H1 (cell line): Measurements from ENCODE around the gene LRRC9. TPM values are rescaled to one million over a fixed set of nuclear protein-coding genes. Genes with fewer than 3 reads are reported as not detected.

Source experiments
- CTCF ChIA-PET: fragments of 300-600 bp; sonication (Branson Sonifier 250); formaldehyde crosslinking; loops from one replicate; lab custom pipeline; 2021; ENCODE audit not compliant: partially characterized antibody; lab: Charles Lee
- POLR2A ChIA-PET: fragments of 300-600 bp; sonication (Branson Sonifier 250); formaldehyde crosslinking; loops from one replicate; lab custom pipeline; 2021; ENCODE audit warnings: inconsistent platforms; ENCODE audit not compliant: partially characterized antibody; lab: Charles Lee
- DNase-seq, 2 experiments: peaks; one replicate each; pipeline versions ENCODE4 v3.0.0 to v3.0.0-alpha.2; 2010 to 2022; ENCODE audit warnings: low spot score in 2 of 2, low read depth in 1 of 2, mixed read lengths in 1 of 2
- FAIRE-seq: peaks from 2 replicates; lab custom pipeline; 2011; peaks lifted over from hg19 to GRCh38; lab: Jason Lieb, UNC
- H2AFZ ChIP-seq: 2 replicates; pipeline ENCODE4 v1.8.1; 2012; ENCODE audit warnings: low read length, inconsistent platforms
- H2AK5ac ChIP-seq: 2 replicates; pipeline ENCODE4 v1.6.1; 2013; ENCODE audit warnings: low read depth, low read length
- H2BK120ac ChIP-seq: replicated peaks from 2 replicates; pipeline ENCODE3; 2013; ENCODE audit warnings: low read depth, low read length, inconsistent platforms
- H2BK12ac ChIP-seq: 2 replicates; pipeline ENCODE4 v1.6.1; 2013; ENCODE audit warnings: low read depth, low read length
- H2BK15ac ChIP-seq: 2 replicates; pipeline ENCODE4 v1.6.1; 2013; ENCODE audit warnings: low read length
- H2BK20ac ChIP-seq: 2 replicates; pipeline ENCODE4 v1.6.1; 2013; ENCODE audit warnings: low read length
- H2BK5ac ChIP-seq: 2 replicates; pipeline ENCODE4 v1.6.1; 2013; ENCODE audit warnings: low read depth, low read length
- H3K14ac ChIP-seq: 2 replicates; pipeline ENCODE4 v1.6.1; 2013; ENCODE audit warnings: inconsistent platforms; ENCODE audit not compliant: insufficient read length
- H3K18ac ChIP-seq: 2 replicates; pipeline ENCODE4 v1.6.1; 2013; ENCODE audit warnings: low read length; ENCODE audit errors: extremely low read depth
- H3K23ac ChIP-seq: 2 replicates; pipeline ENCODE4 v1.6.1; 2013; ENCODE audit warnings: inconsistent platforms; ENCODE audit not compliant: insufficient read length
- H3K23me2 ChIP-seq: 2 replicates; pipeline ENCODE4 v1.6.1; 2013; ENCODE audit warnings: low read depth, low read length
- H3K27ac ChIP-seq: 2 replicates; pipeline ENCODE4 v1.6.1; 2011; ENCODE audit warnings: low read depth, low read length, inconsistent platforms
- H3K27me3 ChIP-seq, 4 experiments: replicated peaks in 1 of 4; 1 replicate in 1 of 4; 2 replicates in 3 of 4; pipeline versions ENCODE4 v1.6.1 to v1.8.1; 2011 to 2013; ENCODE audit warnings: low read length in 3 of 4, mild to moderate bottlenecking in 3 of 4, inconsistent platforms in 2 of 4, mixed read lengths in 2 of 4, moderate library complexity in 1 of 4; ENCODE audit not compliant: control insufficient read depth in 3 of 4, insufficient read depth in 3 of 4; ENCODE audit errors: extremely low read depth in 1 of 4
- H3K36me3 ChIP-seq, 4 experiments: 2 replicates each; pipeline versions ENCODE4 v1.6.1 to v1.8.1; 2011 to 2013; ENCODE audit warnings: mild to moderate bottlenecking in 4 of 4, low read length in 3 of 4, moderate library complexity in 2 of 4, control low read depth in 1 of 4, inconsistent platforms in 1 of 4; ENCODE audit not compliant: insufficient read depth in 4 of 4, control insufficient read depth in 2 of 4
- H3K4ac ChIP-seq: replicated peaks from 2 replicates; pipeline ENCODE3; 2013; ENCODE audit warnings: low read length, low read depth, mixed read lengths, inconsistent platforms; ENCODE audit not compliant: insufficient read length
- H3K4me1 ChIP-seq, 4 experiments: replicated peaks in 1 of 4; 1 replicate in 1 of 4; 2 replicates in 3 of 4; pipeline versions ENCODE4 v1.6.1 to v1.8.1; 2011 to 2013; ENCODE audit warnings: low read length in 3 of 4, inconsistent platforms in 2 of 4, mixed read lengths in 1 of 4; ENCODE audit not compliant: insufficient read depth in 4 of 4, control insufficient read depth in 3 of 4
- H3K4me2 ChIP-seq, 2 experiments: 2 replicates each; pipeline versions ENCODE4 v1.6.1 to v1.8.1; 2011 to 2013; ENCODE audit warnings: low read depth in 2 of 2, low read length in 2 of 2, control low read depth in 1 of 2, inconsistent platforms in 1 of 2, mild to moderate bottlenecking in 1 of 2; ENCODE audit not compliant: insufficient read depth in 1 of 2
- H3K4me3 ChIP-seq, 4 experiments: fragments of 200-600, 300-600 bp in 1 of 4; sonication (generic), shearing (Covaris generic), sonication (Bioruptor Twin) in 1 of 4; 2 replicates each; pipeline versions ENCODE4 v1.5.1 to v1.8.1; 2011 to 2016; ENCODE audit warnings: low read length in 4 of 4, low read depth in 3 of 4, control low read depth in 2 of 4, inconsistent platforms in 2 of 4, mild to moderate bottlenecking in 2 of 4, mixed read lengths in 1 of 4, moderate library complexity in 1 of 4; ENCODE audit not compliant: insufficient read depth in 2 of 4; ENCODE audit errors: extremely low read depth in 1 of 4
- H3K56ac ChIP-seq: replicated peaks from 2 replicates; pipeline ENCODE3; 2013; ENCODE audit warnings: low read depth, mild to moderate bottlenecking, mixed read lengths, low read length, inconsistent platforms; ENCODE audit not compliant: insufficient read length
- H3K79me1 ChIP-seq: 2 replicates; pipeline ENCODE4 v1.6.1; 2013; ENCODE audit warnings: low read depth, low read length, control low read depth
- H3K79me2 ChIP-seq, 2 experiments: 2 replicates each; pipeline versions ENCODE4 v1.6.1 to v1.8.1; 2012 to 2013; ENCODE audit warnings: low read length in 2 of 2, mild to moderate bottlenecking in 2 of 2, inconsistent platforms in 1 of 2; ENCODE audit not compliant: insufficient read depth in 2 of 2, control insufficient read depth in 1 of 2
- H3K9ac ChIP-seq, 4 experiments: replicated peaks in 1 of 4; 1 replicate in 1 of 4; 2 replicates in 3 of 4; pipeline versions ENCODE4 v1.6.1 to v1.8.1; 2011 to 2013; ENCODE audit warnings: low read depth in 3 of 4, low read length in 3 of 4, control low read depth in 2 of 4, mild to moderate bottlenecking in 2 of 4, moderate library complexity in 2 of 4, inconsistent platforms in 1 of 4; ENCODE audit errors: extremely low read depth in 1 of 4
- H3K9me3 ChIP-seq, 2 experiments: 2 replicates each; pipeline versions ENCODE4 v1.6.1 to v1.8.1; 2012 to 2013; ENCODE audit warnings: mild to moderate bottlenecking in 2 of 2, moderate library complexity in 2 of 2, control low read depth in 1 of 2, inconsistent platforms in 1 of 2, low read depth in 1 of 2, low read length in 1 of 2, mixed read lengths in 1 of 2; ENCODE audit not compliant: insufficient read depth in 2 of 2
- H4K20me1 ChIP-seq, 2 experiments: replicated peaks in 1 of 2; 2 replicates each; pipeline versions ENCODE3 to v1.8.1; 2011 to 2013; ENCODE audit warnings: inconsistent platforms in 2 of 2, low read length in 2 of 2, mild to moderate bottlenecking in 1 of 2; ENCODE audit not compliant: insufficient read depth in 2 of 2, control insufficient read depth in 1 of 2
- H4K5ac ChIP-seq: 2 replicates; pipeline ENCODE4 v1.6.1; 2013; ENCODE audit warnings: low read length, low read depth, mixed read lengths, inconsistent platforms; ENCODE audit not compliant: insufficient read length
- H4K8ac ChIP-seq: 2 replicates; pipeline ENCODE4 v1.8.0; 2013; ENCODE audit warnings: mild to moderate bottlenecking, moderate library complexity, low read length, inconsistent platforms; ENCODE audit not compliant: insufficient read depth; ENCODE audit errors: extremely low read depth
- H4K91ac ChIP-seq: replicated peaks from 2 replicates; pipeline ENCODE3; 2013; ENCODE audit warnings: low read length, mixed read lengths, inconsistent platforms; ENCODE audit not compliant: insufficient read length
- CBX8 ChIP-seq: fragments of 300-800, 300-1000 bp; sonication (generic); IDR thresholded peaks from 2 replicates; pipeline ENCODE4 v1.7.1; 2016; ENCODE audit warnings: low read depth, low read length, borderline replicate concordance
- CREB1 ChIP-seq: IDR thresholded peaks from 2 replicates; pipeline ENCODE4 v1.6.1; 2012; ENCODE audit warnings: inconsistent platforms
- EGR1 ChIP-seq: IDR thresholded peaks from 2 replicates; pipeline ENCODE4 v1.6.1; 2011; ENCODE audit warnings: low read depth, low read length, borderline replicate concordance
- HDAC6 ChIP-seq: IDR thresholded peaks from one replicate; pipeline ENCODE4 v1.7.1; 2012; ENCODE audit warnings: low read depth, mild to moderate bottlenecking, inconsistent platforms, low read length, moderate library complexity
- JUN ChIP-seq: IDR thresholded peaks from 2 replicates; pipeline ENCODE4 v1.6.1; 2011; ENCODE audit warnings: low read depth, mild to moderate bottlenecking, improper control_type of control experiment, low read length
- KDM4A ChIP-seq: IDR thresholded peaks from one replicate; pipeline ENCODE4 v1.7.1; 2012; ENCODE audit warnings: low read depth, mild to moderate bottlenecking, moderate library complexity, low read length, inconsistent platforms; ENCODE audit not compliant: severe bottlenecking
- MAFK ChIP-seq: IDR thresholded peaks from 2 replicates; pipeline ENCODE4 v1.6.1; 2012; ENCODE audit warnings: low read depth, mild to moderate bottlenecking, improper control_type of control experiment, low read length
- POU5F1 ChIP-seq: IDR thresholded peaks from 2 replicates; pipeline ENCODE4 v1.6.1; 2011; ENCODE audit warnings: low read depth, mild to moderate bottlenecking, low read length, moderate library complexity
- RFX5 ChIP-seq: IDR thresholded peaks from 2 replicates; pipeline ENCODE4 v1.6.1; 2011; ENCODE audit warnings: low read depth, low read length, improper control_type of control experiment, borderline replicate concordance
- RXRA ChIP-seq: IDR thresholded peaks from 2 replicates; pipeline ENCODE4 v1.6.1; 2011; ENCODE audit warnings: low read depth, mild to moderate bottlenecking, low read length, moderate library complexity; ENCODE audit not compliant: insufficient read depth
- SAP30 ChIP-seq: fragments of 300-600 bp; sonication (generic); IDR thresholded peaks from 2 replicates; pipeline ENCODE4 v1.7.1; 2012; ENCODE audit warnings: low read length, moderate library complexity, mild to moderate bottlenecking, inconsistent platforms; ENCODE audit not compliant: insufficient read depth, insufficient replicate concordance
- SIN3A ChIP-seq, 2 experiments: IDR thresholded peaks in 1 of 2; conservative IDR thresholded peaks in 1 of 2; 2 replicates each; pipeline ENCODE4 v1.6.1; 2011 to 2012; ENCODE audit warnings: low read length in 2 of 2, improper control_type of control experiment in 1 of 2, low read depth in 1 of 2, mild to moderate bottlenecking in 1 of 2
- SP1 ChIP-seq: IDR thresholded peaks from 2 replicates; pipeline ENCODE4 v1.6.1; 2011; ENCODE audit warnings: low read depth, low read length
- SP4 ChIP-seq: IDR thresholded peaks from 2 replicates; pipeline ENCODE4 v1.6.1; 2012; ENCODE audit warnings: low read length, inconsistent platforms
- TEAD4 ChIP-seq: IDR thresholded peaks from 2 replicates; pipeline ENCODE4 v1.6.1; 2012; ENCODE audit warnings: low read depth, low read length, inconsistent platforms, mixed read lengths
- WGBS, 2 experiments: shearing (Covaris generic) in 1 of 2; methylation state at CpG; one replicate each; pipeline versions ENCODE4 v1.1.6 to v1.1.7; 2013 to 2015; ENCODE audit warnings: low lambda C conversion rate in 2 of 2, mixed read lengths in 2 of 2, inconsistent platforms in 1 of 2, low coverage in 1 of 2, missing lambda C conversion rate in 1 of 2; ENCODE audit not compliant: insufficient replicate concordance in 2 of 2, insufficient coverage in 1 of 2, insufficient read length in 1 of 2; ENCODE audit errors: extremely low coverage in 1 of 2, missing lambda C conversion rate in 1 of 2; 5-methylcytosine and 5-hydroxymethylcytosine counted together
- polyA plus RNA-seq, 7 experiments: library from polyadenylated mRNA; depleted of rRNA in 3 of 7; stranded (reverse) in 5 of 7; unstranded in 2 of 7; fragments of >200 nt in 5 of 7; fragments of 200-250 nt in 2 of 7; gene quantifications; 1 replicate in 5 of 7; 2 replicates in 1 of 7; 4 replicates in 1 of 7; pipeline versions ENCODE4 v1.2.1 to v1.2.3, GENCODE V29; 2011 to 2013; ENCODE audit warnings: missing spikeins in 2 of 7, mixed read lengths in 2 of 7
- total RNA-seq: library from RNA; stranded (reverse); fragmentation: NEBNext Ultra II Directional; extraction: Animal tissue kit (Norgen Biotek cat#: 25700); gene quantifications from 2 replicates; pipeline ENCODE4 v1.2.1, GENCODE V29; 2021

The LRRC9 gene
- total and polyA plus RNA-seq, 2 of the 8 experiments (the other 6 are each of a cell fraction or from before 2014, with no cell fraction given): 0.12 to 0.84 TPM

- no peak for TF ChIP-seq SIN3A (conservative IDR thresholded peaks at IDR 0.05 in 1 of 2, IDR thresholded peaks at IDR 0.05 in 1 of 2; ENCODE audit: low read depth in 1 of 2, low read length in 2 of 2)
- no peak for TF ChIP-seq SAP30
- no peak for TF ChIP-seq RFX5
- TF ChIP-seq SP1: no peak
- no peak for TF ChIP-seq HDAC6
- no peak for TF ChIP-seq KDM4A
- TF ChIP-seq MAFK: no peak
- no peak for TF ChIP-seq JUN
- no peak for TF ChIP-seq SP4
- TF ChIP-seq CBX8: no peak
- TF ChIP-seq RXRA: no peak
- no peak for TF ChIP-seq EGR1
- TF ChIP-seq TEAD4: no peak
- TF ChIP-seq POU5F1: no peak
- no peak for TF ChIP-seq CREB1
- Histone ChIP-seq H3K56ac (no peak overlapping the region), H4K8ac (no peak overlapping the region), H3K9ac (no peak overlapping the region), H3K4ac (no peak overlapping the region), H2AK5ac (no peak overlapping the region), H2BK120ac (no peak overlapping the region), H2AFZ (no peak overlapping the region), H3K27ac (no peak overlapping the region), H3K79me2 (no peaks in the 10 kb centered on the region), H3K23me2 (no peaks in the 10 kb centered on the region), H3K18ac (no peak overlapping the region), H2BK5ac (no peak overlapping the region), H3K79me1 (no peaks in the 10 kb centered on the region), H2BK20ac (no peak overlapping the region), H4K91ac (no peak overlapping the region), H4K5ac (no peak overlapping the region), H3K23ac (no peak overlapping the region), H3K4me3 (no peak overlapping the region), H3K4me2 (no peak overlapping the region), H2BK15ac (no peak overlapping the region), H4K20me1 (no peaks in the 10 kb centered on the region), H3K14ac (no peak overlapping the region), H3K9me3 (no peaks in the 10 kb centered on the region), H3K4me1 (no peaks in the 10 kb centered on the region), H2BK12ac (no peak overlapping the region), H3K36me3 (no peaks in the 10 kb centered on the region), H3K27me3 (no peaks in the 10 kb centered on the region)
- POLR2A ChIA-PET: no interaction called here
- DNase-seq (no peak), FAIRE-seq (no peak)
- WGBS, 2 experiments: 93% methylated on average over 1 of the region's 1 CpG; no CpG with 5 or more reads in 1 of the 2 experiments
- CTCF ChIA-PET: no interaction called here
These were observed 16.2 kb downstream of the LRRC9 start for GRCh38 chr14:59936145-59936544.
